ENCODE data around the gene COG4. TPM values are rescaled to one million over a fixed set of nuclear protein-coding genes. Genes with fewer than 3 reads are reported as not detected.

COG4 gene
- total RNA-seq, 6 experiments from 2014 or later = 24.5 to 32.9 (median 30.7) TPM

DNA sequence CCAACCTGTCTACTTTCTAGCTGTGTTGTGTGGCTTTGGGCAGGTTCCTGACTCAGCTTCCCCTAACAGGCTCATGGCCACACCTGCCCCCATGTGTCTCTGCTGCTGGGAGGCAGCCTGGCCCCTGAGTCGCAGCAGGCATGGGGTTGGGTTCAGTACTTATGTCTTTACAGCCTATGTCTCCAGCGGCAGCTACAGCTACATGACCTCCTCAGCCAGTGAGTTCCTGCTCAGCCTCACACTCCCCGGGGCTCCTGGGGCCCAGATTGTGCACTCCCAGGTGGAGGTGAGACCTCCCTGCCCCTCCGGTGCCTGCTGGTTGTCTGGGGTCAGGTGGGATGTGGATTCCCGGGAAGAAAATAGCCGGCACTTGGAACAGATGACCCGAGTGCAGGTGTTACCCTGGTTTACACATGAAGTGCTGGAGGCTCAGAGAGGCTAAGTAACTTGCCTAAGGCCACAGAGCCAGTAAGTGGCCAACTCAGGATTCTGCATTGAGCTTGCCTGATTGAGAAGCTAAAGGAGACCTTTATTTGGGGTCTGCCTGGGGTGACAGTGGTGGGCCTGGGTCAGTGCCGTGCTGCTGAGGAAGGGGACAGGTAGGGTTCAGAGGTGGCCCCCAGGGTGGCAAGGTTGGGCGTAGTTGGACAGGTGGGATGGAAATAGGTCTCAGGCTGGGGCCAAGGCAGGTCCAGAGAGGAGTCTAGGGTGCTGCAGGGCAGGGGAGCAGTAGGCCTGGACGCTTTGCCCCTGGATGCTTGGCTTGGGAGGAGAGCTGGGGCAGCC, 53.0 kb downstream of the COG4 start:
- Histone ChIP-seq H3K9me3 (no peaks in the 10 kb centered on the region), H3K4me1 (no peaks in the 10 kb centered on the region), H3K27ac (no peak overlapping the region), H3K36me3 (peaks cover 0 to 10% (median 0%) of the 10 kb centered on the region in 4 donors), H3K27me3 (no peaks in the 10 kb centered on the region), H3K4me3 (no peak overlapping the region)
- WGBS (ENCODE audit: insufficient coverage, low coverage, low lambda C conversion rate, missing lambda C conversion rate) = 91% methylated on average over 4 of the region's 10 CpGs
- DNase-seq = peak in 1 of 3 donors; percentile 41
- intact Hi-C loops (cut with DNase I) = loop anchor here in 1 of 2 donors (5.0 kb wide), 1 partner anchor 78 kb away; no protein-coding TSS in a partner anchor
- TF ChIP-seq POLR2A (IDR thresholded peaks at IDR 0.05) (no peak), CTCF (IDR thresholded peaks at IDR 0.05) (no peak)
- no peak for ATAC-seq

GRCh38 chr16:70468776-70469525, 54.4 kb downstream of the COG4 start:
- no peak for DNase-seq
- WGBS (ENCODE audit: insufficient coverage, low coverage, low lambda C conversion rate, missing lambda C conversion rate) = 87% methylated on average over 4 of the region's 16 CpGs
- Histone ChIP-seq H3K4me1 (no peaks in the 10 kb centered on the region), H3K27me3 (no peaks in the 10 kb centered on the region), H3K36me3 (peaks cover 0 to 16% (median 2%) of the 10 kb centered on the region in 4 donors), H3K9me3 (no peaks in the 10 kb centered on the region), H3K4me3 (no peak overlapping the region), H3K27ac (no peak overlapping the region)
- intact Hi-C loops (cut with DNase I) = loop anchor here in 1 of 2 donors (5.0 kb wide), 1 partner anchor 77 kb away; no protein-coding TSS in a partner anchor
- TF ChIP-seq CTCF (IDR thresholded peaks at IDR 0.05) (no peak), POLR2A (IDR thresholded peaks at IDR 0.05) (no peak)
- ATAC-seq = no peak

DNA sequence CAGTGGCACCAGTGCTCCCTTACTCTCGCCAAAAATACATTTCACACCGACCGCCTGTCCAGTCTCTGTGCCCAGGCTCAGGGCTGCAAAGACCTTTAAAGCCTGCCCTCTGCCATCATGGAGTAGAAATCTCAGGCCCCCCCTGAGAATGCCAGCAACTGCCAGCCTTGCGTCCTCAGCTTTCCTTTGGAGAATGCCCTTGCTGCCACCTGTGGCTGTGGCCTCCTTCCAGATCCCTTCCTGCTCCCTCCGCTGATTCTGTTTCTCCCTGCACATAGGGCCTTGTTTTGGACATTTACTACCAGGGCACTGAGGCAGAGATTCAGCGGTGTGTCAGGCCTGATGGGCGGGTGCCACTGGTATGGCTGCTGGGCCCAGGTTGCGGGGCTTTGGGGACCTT, 55.7 kb downstream of the COG4 start:
- no peaks in the 10 kb centered on the region for H3K9me3 ChIP-seq
- ATAC-seq (no peak), DNase-seq (no peak)
- 95% methylated on average over 8 of the region's 8 CpGs for WGBS (ENCODE audit: insufficient coverage, low coverage, low lambda C conversion rate, missing lambda C conversion rate)
- intact Hi-C loops (cut with DNase I) = loop anchor here in 1 of 2 donors (5.0 kb wide), 1 partner anchor 75 kb away; no protein-coding TSS in a partner anchor
- TF ChIP-seq CTCF (IDR thresholded peaks at IDR 0.05) = no peak
- TF ChIP-seq POLR2A (IDR thresholded peaks at IDR 0.05) = no peak
- H3K27ac ChIP-seq = no peak overlapping the region
- no peak overlapping the region for H3K4me3 ChIP-seq
- no peaks in the 10 kb centered on the region for H3K4me1 ChIP-seq
- H3K27me3 ChIP-seq = no peaks in the 10 kb centered on the region
- H3K36me3 ChIP-seq = peaks cover 0 to 14% (median 7%) of the 10 kb centered on the region in 4 donors

- intact Hi-C loops (cut with DNase I) = loop anchor here in 1 of 2 donors (5.0 kb wide), 1 partner anchor 75 kb away; no protein-coding TSS in a partner anchor
- DNase-seq = no peak
- ATAC-seq = no peak
- H3K4me1 ChIP-seq = no peaks in the 10 kb centered on the region
- H3K4me3 ChIP-seq = no peak overlapping the region
- peaks cover 0 to 14% (median 7%) of the 10 kb centered on the region in 4 donors for H3K36me3 ChIP-seq
- H3K9me3 ChIP-seq = no peaks in the 10 kb centered on the region
- TF ChIP-seq POLR2A (IDR thresholded peaks at IDR 0.05) (no peak), CTCF (IDR thresholded peaks at IDR 0.05) (peak in 2 of 4 donors; percentile 6 to 11)
- H3K27me3 ChIP-seq = no peaks in the 10 kb centered on the region
- H3K27ac ChIP-seq = no peak overlapping the region
- 95% methylated on average over 3 of the region's 11 CpGs for WGBS (ENCODE audit: insufficient coverage, low coverage, low lambda C conversion rate, missing lambda C conversion rate)
Observed at GRCh38 chr16:70467113-70467512, 56.2 kb downstream of the COG4 start.
